HL-60 (cell line): ENCODE measurements around the gene CDH20.

ENCODE experiments used
- TF ChIP-seq, protein P1 (sequence below): IDR thresholded peaks from one replicate; pipeline ENCODE4 v1.5.1; 2011; ENCODE audit warnings: low read length, control low read depth, inconsistent platforms; ENCODE audit not compliant: insufficient read depth
- TF ChIP-seq, protein P2 (sequence below): IDR thresholded peaks from 2 replicates; pipeline ENCODE4 v1.6.1; 2012; ENCODE audit warnings: low read depth; ENCODE audit not compliant: insufficient replicate concordance

DNA sequence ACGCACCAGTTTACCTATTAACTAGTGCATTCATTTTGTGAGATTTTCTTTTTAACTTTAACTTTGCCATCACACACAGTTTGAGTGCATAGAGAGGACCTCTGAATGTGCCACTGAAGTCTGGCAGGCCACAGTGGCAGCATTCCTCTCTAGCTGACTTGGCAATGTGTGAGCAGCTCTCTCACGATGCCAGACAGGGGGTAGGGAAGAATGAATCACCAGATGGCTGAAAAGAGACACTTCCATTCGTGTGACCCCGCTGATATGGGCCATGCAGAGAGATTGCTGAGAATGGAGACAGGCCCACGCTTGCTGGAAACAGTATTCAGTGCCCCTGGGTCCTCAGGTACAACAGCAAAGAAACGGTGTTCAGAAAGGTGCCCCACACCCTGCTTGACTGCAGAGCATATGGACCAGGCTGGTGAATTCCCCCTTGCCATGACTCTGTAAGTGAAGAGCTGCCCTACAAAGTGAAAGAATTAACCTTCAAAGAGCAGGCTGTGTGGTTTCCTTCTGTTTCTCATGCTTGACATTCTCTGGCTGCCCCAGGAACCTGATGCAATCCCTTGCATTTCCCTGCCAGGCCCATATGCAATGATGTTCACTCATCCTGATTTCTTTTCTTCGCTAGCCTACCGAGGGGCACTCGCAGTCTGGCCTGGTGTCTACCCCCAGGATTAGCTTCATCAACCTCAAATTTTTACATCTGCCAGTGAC is 236.1 kb downstream of the CDH20 start:
- TF ChIP-seq, protein P1, sequence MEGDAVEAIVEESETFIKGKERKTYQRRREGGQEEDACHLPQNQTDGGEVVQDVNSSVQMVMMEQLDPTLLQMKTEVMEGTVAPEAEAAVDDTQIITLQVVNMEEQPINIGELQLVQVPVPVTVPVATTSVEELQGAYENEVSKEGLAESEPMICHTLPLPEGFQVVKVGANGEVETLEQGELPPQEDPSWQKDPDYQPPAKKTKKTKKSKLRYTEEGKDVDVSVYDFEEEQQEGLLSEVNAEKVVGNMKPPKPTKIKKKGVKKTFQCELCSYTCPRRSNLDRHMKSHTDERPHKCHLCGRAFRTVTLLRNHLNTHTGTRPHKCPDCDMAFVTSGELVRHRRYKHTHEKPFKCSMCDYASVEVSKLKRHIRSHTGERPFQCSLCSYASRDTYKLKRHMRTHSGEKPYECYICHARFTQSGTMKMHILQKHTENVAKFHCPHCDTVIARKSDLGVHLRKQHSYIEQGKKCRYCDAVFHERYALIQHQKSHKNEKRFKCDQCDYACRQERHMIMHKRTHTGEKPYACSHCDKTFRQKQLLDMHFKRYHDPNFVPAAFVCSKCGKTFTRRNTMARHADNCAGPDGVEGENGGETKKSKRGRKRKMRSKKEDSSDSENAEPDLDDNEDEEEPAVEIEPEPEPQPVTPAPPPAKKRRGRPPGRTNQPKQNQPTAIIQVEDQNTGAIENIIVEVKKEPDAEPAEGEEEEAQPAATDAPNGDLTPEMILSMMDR: no peak
- TF ChIP-seq, protein P2, sequence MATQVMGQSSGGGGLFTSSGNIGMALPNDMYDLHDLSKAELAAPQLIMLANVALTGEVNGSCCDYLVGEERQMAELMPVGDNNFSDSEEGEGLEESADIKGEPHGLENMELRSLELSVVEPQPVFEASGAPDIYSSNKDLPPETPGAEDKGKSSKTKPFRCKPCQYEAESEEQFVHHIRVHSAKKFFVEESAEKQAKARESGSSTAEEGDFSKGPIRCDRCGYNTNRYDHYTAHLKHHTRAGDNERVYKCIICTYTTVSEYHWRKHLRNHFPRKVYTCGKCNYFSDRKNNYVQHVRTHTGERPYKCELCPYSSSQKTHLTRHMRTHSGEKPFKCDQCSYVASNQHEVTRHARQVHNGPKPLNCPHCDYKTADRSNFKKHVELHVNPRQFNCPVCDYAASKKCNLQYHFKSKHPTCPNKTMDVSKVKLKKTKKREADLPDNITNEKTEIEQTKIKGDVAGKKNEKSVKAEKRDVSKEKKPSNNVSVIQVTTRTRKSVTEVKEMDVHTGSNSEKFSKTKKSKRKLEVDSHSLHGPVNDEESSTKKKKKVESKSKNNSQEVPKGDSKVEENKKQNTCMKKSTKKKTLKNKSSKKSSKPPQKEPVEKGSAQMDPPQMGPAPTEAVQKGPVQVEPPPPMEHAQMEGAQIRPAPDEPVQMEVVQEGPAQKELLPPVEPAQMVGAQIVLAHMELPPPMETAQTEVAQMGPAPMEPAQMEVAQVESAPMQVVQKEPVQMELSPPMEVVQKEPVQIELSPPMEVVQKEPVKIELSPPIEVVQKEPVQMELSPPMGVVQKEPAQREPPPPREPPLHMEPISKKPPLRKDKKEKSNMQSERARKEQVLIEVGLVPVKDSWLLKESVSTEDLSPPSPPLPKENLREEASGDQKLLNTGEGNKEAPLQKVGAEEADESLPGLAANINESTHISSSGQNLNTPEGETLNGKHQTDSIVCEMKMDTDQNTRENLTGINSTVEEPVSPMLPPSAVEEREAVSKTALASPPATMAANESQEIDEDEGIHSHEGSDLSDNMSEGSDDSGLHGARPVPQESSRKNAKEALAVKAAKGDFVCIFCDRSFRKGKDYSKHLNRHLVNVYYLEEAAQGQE: no peak
